Upper lobe of left lung (tissue), 4 donors: ENCODE results near the gene PCSK9.

Source experiments
- EP300 ChIP-seq, 4 donors: sonication (generic); formaldehyde crosslinking; IDR thresholded peaks; one replicate each; pipeline ENCODE4 v1.5.1; 2017; ENCODE audit warnings: antibody characterized with exemption in 4 of 4, control low read depth in 2 of 4
- POLR2A ChIP-seq, 4 donors: fragments of 450-650 bp; IDR thresholded peaks; one replicate each; pipeline ENCODE4 v1.5.1; 2016 to 2017; ENCODE audit warnings: antibody characterized with exemption in 4 of 4, mild to moderate bottlenecking in 2 of 4
- TF ChIP-seq, protein P1 (sequence below), 6 experiments: fragments of 450-650 bp in 4 of 6; fragments of 200-600 bp in 2 of 6; sonication (generic) in 2 of 6; IDR thresholded peaks; one replicate each; pipeline ENCODE4 v1.5.1; 2016 to 2019; ENCODE audit warnings: antibody characterized with exemption in 6 of 6

DNA sequence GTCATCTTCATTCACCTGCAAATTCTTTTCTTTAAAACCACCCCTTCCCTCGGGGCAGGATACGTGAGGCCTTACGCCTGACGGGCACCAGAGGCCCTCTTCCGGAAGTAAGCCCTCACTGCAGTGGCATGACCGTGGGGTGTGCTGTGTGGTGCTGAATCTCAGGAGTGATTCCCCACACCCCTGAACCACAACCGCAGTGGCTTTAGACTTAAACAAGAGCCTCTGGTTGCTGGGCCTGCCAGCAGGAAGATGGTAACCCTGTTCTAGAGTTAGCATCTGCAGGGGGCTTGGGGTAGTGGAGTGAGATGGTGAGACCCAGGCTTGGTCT, 28.5 kb upstream of the PCSK9 start:
- no peak for TF ChIP-seq POLR2A (IDR thresholded peaks at IDR 0.05)
- TF ChIP-seq, protein P1, sequence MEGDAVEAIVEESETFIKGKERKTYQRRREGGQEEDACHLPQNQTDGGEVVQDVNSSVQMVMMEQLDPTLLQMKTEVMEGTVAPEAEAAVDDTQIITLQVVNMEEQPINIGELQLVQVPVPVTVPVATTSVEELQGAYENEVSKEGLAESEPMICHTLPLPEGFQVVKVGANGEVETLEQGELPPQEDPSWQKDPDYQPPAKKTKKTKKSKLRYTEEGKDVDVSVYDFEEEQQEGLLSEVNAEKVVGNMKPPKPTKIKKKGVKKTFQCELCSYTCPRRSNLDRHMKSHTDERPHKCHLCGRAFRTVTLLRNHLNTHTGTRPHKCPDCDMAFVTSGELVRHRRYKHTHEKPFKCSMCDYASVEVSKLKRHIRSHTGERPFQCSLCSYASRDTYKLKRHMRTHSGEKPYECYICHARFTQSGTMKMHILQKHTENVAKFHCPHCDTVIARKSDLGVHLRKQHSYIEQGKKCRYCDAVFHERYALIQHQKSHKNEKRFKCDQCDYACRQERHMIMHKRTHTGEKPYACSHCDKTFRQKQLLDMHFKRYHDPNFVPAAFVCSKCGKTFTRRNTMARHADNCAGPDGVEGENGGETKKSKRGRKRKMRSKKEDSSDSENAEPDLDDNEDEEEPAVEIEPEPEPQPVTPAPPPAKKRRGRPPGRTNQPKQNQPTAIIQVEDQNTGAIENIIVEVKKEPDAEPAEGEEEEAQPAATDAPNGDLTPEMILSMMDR (IDR thresholded peaks at IDR 0.05) = no peak
- no peak for TF ChIP-seq EP300 (IDR thresholded peaks at IDR 0.05)
